GM18873 (cell line): ENCODE results near the gene GLRX.

Source experiments
- ATAC-seq: cut with Tn5 transposase; IDR thresholded peaks from one replicate; pipeline ENCODE4 v1.9.1; 2021; ENCODE audit warnings: mild to moderate bottlenecking, moderate library complexity, moderate number of reproducible peaks; ENCODE audit not compliant: unreplicated experiment, low FRiP score

Gene GLRX

GRCh38 chr5:95810305-95811125, 12.0 kb downstream of the GLRX start:
- ATAC-seq = no peak

GRCh38 chr5:95809414-95809960, 13.0 kb downstream of the GLRX start:
- no peak for ATAC-seq

- ATAC-seq = peak; percentile 99
Measured at GRCh38 chr5:95808686-95809413, 13.7 kb downstream of the GLRX start.

- no peak for ATAC-seq
Measured at GRCh38 chr5:95808013-95808685, 14.4 kb downstream of the GLRX start.

GRCh38 chr5:95806687-95807086, 15.8 kb downstream of the GLRX start:
- no peak for ATAC-seq

GRCh38 chr5:95804736-95805539, 17.6 kb downstream of the GLRX start:
- ATAC-seq = no peak

GRCh38 chr5:95803271-95804148, 19.0 kb downstream of the GLRX start:
- no peak for ATAC-seq

- ATAC-seq = no peak
Measured at GRCh38 chr5:95801961-95802360, 20.6 kb downstream of the GLRX start.

GRCh38 chr5:95801532-95801931, 21.0 kb downstream of the GLRX start:
- no peak for ATAC-seq

- ATAC-seq = no peak
Measured at GRCh38 chr5:95800553-95800952, 22.0 kb downstream of the GLRX start.

GRCh38 chr5:95799191-95799835, 23.2 kb downstream of the GLRX start:
- no peak for ATAC-seq

GRCh38 chr5:95798545-95798944, 24.0 kb downstream of the GLRX start:
- ATAC-seq = no peak

- ATAC-seq = no peak
Measured at GRCh38 chr5:95798048-95798447, 24.5 kb downstream of the GLRX start.

- ATAC-seq = no peak
Measured at GRCh38 chr5:95797301-95797700, 25.2 kb downstream of the GLRX start.

GRCh38 chr5:95794070-95794516, 28.4 kb downstream of the GLRX start:
- no peak for ATAC-seq

GRCh38 chr5:95791751-95792150, 30.8 kb downstream of the GLRX start:
- no peak for ATAC-seq

- ATAC-seq = no peak
Measured at GRCh38 chr5:95788493-95788892, 34.0 kb downstream of the GLRX start.

GRCh38 chr5:95786821-95787418, 35.6 kb downstream of the GLRX start:
- no peak for ATAC-seq
